ENCODE data around the gene CFAP77. TPM values are rescaled to one million over a fixed set of nuclear protein-coding genes. Genes with fewer than 3 reads are reported as not detected.

The CFAP77 gene
- total and polyA plus RNA-seq, 10 of the 15 experiments (the other 5 are each of a cell fraction or from before 2014, with no cell fraction given), result 0.33 TPM; not detected in 9

DNA sequence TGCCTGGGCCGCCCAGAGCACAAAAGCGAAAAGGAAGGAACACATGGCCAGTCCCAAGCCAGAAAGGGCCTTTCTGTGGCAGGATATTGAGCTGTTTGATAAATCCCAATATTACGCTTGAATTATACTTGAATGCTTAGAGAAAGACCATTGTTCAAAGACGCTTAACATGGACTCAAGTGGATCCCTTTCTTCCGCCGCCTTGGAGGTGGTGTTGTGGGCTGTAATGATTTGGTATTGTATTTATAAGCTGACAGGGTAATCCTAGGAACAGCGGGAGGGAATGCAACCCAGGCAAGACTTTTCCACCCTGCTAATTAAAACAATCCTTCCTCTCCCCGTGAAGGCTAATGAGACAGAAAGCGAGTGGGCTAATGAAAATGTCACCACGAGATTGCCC lies 24.9 kb downstream of the CFAP77 start:
- Histone ChIP-seq H3K27ac (ENCODE audit: control insufficient read depth, insufficient read depth) (no peak overlapping the region), H3K79me2 (ENCODE audit: control insufficient read depth, insufficient read depth, low read length) (no peaks in the 10 kb centered on the region), H4K20me1 (ENCODE audit: control insufficient read depth, insufficient read depth) (no peaks in the 10 kb centered on the region), H3K4me1 (ENCODE audit: control insufficient read depth, insufficient read depth, low read length) (no peaks in the 10 kb centered on the region), H3K9ac (ENCODE audit: control insufficient read depth, insufficient read depth, low read length) (no peak overlapping the region), H3K9me3 (replicated peaks; ENCODE audit: control insufficient read depth, insufficient read depth, low read length) (no peaks in the 10 kb centered on the region), H3K4me3 (no peak overlapping the region), H3K4me2 (ENCODE audit: control insufficient read depth, insufficient read depth) (no peak overlapping the region), H3K27me3 (replicated peaks in 1 of 2; ENCODE audit: control insufficient read depth in 2 of 2, insufficient read depth in 2 of 2, low read length in 1 of 2) (peaks cover 0 to 4% of the 10 kb centered on the region in 2 experiments; a peak in 3 of 4 replicates), H2AFZ (ENCODE audit: control insufficient read depth, low read depth, low read length) (no peak overlapping the region), H3K36me3 (ENCODE audit: control insufficient read depth in 2 of 2, insufficient read depth in 2 of 2, low read length in 1 of 2) (no peaks in the 10 kb centered on the region)
- TF ChIP-seq RAD51 (IDR thresholded peaks at IDR 0.05) (no peak), SIX5 (IDR thresholded peaks at IDR 0.05; ENCODE audit: low read depth, low read length, severe bottlenecking) (no peak), STAT3 (IDR thresholded peaks at IDR 0.05; ENCODE audit: low read depth, low read length) (no peak), POLR2A (IDR thresholded peaks at IDR 0.05; ENCODE audit: low read depth, low read length) (no peak), ASH2L (IDR thresholded peaks at IDR 0.05; ENCODE audit: borderline replicate concordance, low read depth) (no peak), IKZF1 (conservative IDR thresholded peaks at IDR 0.05) (no peak), MYB (IDR thresholded peaks at IDR 0.05; ENCODE audit: borderline replicate concordance, low read depth, low read length) (no peak), TCF3 (IDR thresholded peaks at IDR 0.05; ENCODE audit: borderline replicate concordance, insufficient read depth, low read depth, low read length) (no peak)
- TF ChIP-seq, protein P1, sequence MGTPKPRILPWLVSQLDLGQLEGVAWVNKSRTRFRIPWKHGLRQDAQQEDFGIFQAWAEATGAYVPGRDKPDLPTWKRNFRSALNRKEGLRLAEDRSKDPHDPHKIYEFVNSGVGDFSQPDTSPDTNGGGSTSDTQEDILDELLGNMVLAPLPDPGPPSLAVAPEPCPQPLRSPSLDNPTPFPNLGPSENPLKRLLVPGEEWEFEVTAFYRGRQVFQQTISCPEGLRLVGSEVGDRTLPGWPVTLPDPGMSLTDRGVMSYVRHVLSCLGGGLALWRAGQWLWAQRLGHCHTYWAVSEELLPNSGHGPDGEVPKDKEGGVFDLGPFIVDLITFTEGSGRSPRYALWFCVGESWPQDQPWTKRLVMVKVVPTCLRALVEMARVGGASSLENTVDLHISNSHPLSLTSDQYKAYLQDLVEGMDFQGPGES (IDR thresholded peaks at IDR 0.05), result no peak
- TF ChIP-seq, protein P2, sequence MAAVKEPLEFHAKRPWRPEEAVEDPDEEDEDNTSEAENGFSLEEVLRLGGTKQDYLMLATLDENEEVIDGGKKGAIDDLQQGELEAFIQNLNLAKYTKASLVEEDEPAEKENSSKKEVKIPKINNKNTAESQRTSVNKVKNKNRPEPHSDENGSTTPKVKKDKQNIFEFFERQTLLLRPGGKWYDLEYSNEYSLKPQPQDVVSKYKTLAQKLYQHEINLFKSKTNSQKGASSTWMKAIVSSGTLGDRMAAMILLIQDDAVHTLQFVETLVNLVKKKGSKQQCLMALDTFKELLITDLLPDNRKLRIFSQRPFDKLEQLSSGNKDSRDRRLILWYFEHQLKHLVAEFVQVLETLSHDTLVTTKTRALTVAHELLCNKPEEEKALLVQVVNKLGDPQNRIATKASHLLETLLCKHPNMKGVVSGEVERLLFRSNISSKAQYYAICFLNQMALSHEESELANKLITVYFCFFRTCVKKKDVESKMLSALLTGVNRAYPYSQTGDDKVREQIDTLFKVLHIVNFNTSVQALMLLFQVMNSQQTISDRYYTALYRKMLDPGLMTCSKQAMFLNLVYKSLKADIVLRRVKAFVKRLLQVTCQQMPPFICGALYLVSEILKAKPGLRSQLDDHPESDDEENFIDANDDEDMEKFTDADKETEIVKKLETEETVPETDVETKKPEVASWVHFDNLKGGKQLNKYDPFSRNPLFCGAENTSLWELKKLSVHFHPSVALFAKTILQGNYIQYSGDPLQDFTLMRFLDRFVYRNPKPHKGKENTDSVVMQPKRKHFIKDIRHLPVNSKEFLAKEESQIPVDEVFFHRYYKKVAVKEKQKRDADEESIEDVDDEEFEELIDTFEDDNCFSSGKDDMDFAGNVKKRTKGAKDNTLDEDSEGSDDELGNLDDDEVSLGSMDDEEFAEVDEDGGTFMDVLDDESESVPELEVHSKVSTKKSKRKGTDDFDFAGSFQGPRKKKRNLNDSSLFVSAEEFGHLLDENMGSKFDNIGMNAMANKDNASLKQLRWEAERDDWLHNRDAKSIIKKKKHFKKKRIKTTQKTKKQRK (IDR thresholded peaks at IDR 0.05; ENCODE audit: low read depth, low read length), result no peak
- TF ChIP-seq, protein P3, sequence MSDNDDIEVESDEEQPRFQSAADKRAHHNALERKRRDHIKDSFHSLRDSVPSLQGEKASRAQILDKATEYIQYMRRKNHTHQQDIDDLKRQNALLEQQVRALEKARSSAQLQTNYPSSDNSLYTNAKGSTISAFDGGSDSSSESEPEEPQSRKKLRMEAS (IDR thresholded peaks at IDR 0.05; ENCODE audit: low read depth, low read length), result no peak
- TF ChIP-seq, protein P4, sequence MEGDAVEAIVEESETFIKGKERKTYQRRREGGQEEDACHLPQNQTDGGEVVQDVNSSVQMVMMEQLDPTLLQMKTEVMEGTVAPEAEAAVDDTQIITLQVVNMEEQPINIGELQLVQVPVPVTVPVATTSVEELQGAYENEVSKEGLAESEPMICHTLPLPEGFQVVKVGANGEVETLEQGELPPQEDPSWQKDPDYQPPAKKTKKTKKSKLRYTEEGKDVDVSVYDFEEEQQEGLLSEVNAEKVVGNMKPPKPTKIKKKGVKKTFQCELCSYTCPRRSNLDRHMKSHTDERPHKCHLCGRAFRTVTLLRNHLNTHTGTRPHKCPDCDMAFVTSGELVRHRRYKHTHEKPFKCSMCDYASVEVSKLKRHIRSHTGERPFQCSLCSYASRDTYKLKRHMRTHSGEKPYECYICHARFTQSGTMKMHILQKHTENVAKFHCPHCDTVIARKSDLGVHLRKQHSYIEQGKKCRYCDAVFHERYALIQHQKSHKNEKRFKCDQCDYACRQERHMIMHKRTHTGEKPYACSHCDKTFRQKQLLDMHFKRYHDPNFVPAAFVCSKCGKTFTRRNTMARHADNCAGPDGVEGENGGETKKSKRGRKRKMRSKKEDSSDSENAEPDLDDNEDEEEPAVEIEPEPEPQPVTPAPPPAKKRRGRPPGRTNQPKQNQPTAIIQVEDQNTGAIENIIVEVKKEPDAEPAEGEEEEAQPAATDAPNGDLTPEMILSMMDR (IDR thresholded peaks at IDR 0.05 in 2 of 3, conservative IDR thresholded peaks at IDR 0.05 in 1 of 3; ENCODE audit: control insufficient read depth in 2 of 3, extremely low read depth in 1 of 3, insufficient read depth in 1 of 3, low read depth in 3 of 3, low read length in 3 of 3), result no peak
- RAD21 ChIA-PET (ENCODE audit: unreplicated experiment), result no interaction called here
- intact Hi-C loops (cut with micrococcal nuclease; ENCODE audit: unreplicated experiment) (no loop called here), in situ Hi-C loops (cut with MboI) (no loop called here)
- BruUV-seq (replicated peaks), result no TSS peak
- CTCF ChIA-PET, result no interaction called here
- POLR2A ChIA-PET, result no interaction called here
- DNase-seq (ENCODE audit: low read depth, low spot score), result no peak
- SMC1A ChIA-PET (ENCODE audit: uncharacterized antibody, unreplicated experiment), result interaction anchor here (0.5 kb wide), 1 partner anchor 20 kb away, joined by 3 read pairs; no protein-coding TSS in a partner anchor
- ATAC-seq, result no peak
- FAIRE-seq, result no peak
- 60% methylated on average over 10 of the region's 10 CpGs for WGBS (ENCODE audit: insufficient coverage, insufficient replicate concordance, low lambda C conversion rate, missing lambda C conversion rate)
